GM06990 (cell line): Measurements from ENCODE around the gene JAKMIP1.

Source experiments
- DNase-seq: peaks from one replicate; pipeline ENCODE4 v3.0.0-alpha.2; 2011; ENCODE audit not compliant: insufficient read length; ENCODE audit errors: extremely low read depth
- H3K27me3 ChIP-seq: replicated peaks from 2 replicates; pipeline ENCODE4 v1.6.0; 2011; ENCODE audit warnings: low read length; ENCODE audit not compliant: control insufficient read depth, insufficient read depth
- H3K36me3 ChIP-seq: 2 replicates; pipeline ENCODE4 v1.5.1; 2011; ENCODE audit warnings: low read length; ENCODE audit not compliant: control insufficient read depth, insufficient read depth
- H3K4me3 ChIP-seq: replicated peaks from 2 replicates; pipeline ENCODE4 v1.5.1; 2011; ENCODE audit warnings: low read depth, mild to moderate bottlenecking, control low read depth, low read length
- TF ChIP-seq, protein P1 (sequence below): IDR thresholded peaks from 2 replicates; pipeline ENCODE4 v1.5.1; 2011; ENCODE audit warnings: low read length, control low read depth, mild to moderate bottlenecking, inconsistent platforms; ENCODE audit not compliant: insufficient read depth, poor library complexity, severe bottlenecking

Gene JAKMIP1

DNA sequence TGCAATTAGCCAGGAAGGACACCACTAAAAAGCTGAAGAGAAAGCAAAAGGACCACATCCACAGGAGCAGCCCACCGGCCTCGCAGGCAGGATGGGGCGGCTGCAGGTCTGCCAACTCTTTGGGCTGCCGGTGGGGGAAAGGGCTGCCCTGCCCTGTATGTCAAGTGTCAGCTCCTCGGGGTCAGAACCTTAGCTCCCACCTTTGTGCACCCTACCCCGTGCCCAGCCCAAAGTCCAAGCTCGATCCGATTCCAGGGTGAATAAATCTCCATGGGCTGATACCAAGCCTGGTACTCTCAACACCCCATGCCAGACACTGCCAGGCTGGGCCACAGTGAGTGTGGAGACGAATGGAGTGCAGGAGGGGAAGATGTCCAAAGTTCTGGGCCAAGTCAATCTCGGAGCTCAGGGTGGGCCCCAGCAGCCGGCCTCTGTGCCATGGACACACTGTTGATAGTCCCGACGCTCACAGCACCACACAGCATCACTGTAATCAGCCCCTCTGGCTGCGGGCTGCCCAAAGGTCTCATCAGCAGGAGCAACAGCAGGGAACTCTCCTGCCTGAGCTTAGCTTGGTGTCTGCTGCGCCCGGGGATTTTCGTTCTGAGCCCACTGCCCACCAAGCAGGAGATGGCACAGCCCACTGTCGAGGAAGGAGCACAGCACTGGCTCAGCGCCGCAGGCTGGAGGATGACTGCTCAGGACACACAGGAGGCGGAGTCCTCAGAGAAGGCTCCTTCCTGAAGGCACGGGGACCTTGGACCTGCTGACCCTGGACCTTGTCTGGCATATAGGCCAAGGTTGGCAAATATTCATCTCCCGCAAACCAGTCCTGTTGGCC lies 84.4 kb downstream of the JAKMIP1 start:
- TF ChIP-seq, protein P1, sequence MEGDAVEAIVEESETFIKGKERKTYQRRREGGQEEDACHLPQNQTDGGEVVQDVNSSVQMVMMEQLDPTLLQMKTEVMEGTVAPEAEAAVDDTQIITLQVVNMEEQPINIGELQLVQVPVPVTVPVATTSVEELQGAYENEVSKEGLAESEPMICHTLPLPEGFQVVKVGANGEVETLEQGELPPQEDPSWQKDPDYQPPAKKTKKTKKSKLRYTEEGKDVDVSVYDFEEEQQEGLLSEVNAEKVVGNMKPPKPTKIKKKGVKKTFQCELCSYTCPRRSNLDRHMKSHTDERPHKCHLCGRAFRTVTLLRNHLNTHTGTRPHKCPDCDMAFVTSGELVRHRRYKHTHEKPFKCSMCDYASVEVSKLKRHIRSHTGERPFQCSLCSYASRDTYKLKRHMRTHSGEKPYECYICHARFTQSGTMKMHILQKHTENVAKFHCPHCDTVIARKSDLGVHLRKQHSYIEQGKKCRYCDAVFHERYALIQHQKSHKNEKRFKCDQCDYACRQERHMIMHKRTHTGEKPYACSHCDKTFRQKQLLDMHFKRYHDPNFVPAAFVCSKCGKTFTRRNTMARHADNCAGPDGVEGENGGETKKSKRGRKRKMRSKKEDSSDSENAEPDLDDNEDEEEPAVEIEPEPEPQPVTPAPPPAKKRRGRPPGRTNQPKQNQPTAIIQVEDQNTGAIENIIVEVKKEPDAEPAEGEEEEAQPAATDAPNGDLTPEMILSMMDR, result no peak
- H3K4me3 ChIP-seq, result no peak overlapping the region
- H3K36me3 ChIP-seq, result no peaks in the 10 kb centered on the region
- no peaks in the 10 kb centered on the region for H3K27me3 ChIP-seq
- no peak for DNase-seq

DNA sequence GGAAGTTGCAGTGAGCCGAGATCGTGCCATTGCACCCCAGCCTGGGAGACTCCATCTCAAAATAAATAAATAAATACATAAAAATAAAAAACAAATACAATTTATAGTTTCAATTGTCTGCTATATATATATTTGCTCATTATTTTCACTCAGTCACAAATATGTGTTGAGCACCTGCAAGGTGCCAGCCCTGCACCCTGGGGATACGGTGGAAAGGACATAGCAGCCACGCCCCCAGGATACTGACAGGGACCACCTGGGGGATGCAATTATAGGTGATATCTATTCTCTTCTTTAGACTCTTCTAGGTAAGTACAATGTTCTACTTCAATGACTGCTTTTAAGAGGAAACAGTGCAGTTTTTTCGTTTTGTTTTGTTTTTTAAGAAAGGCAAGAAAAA lies 85.0 kb downstream of the JAKMIP1 start:
- H3K4me3 ChIP-seq, result no peak overlapping the region
- TF ChIP-seq, protein P1, result no peak
- H3K36me3 ChIP-seq, result no peaks in the 10 kb centered on the region
- H3K27me3 ChIP-seq, result no peaks in the 10 kb centered on the region
- no peak for DNase-seq

DNA sequence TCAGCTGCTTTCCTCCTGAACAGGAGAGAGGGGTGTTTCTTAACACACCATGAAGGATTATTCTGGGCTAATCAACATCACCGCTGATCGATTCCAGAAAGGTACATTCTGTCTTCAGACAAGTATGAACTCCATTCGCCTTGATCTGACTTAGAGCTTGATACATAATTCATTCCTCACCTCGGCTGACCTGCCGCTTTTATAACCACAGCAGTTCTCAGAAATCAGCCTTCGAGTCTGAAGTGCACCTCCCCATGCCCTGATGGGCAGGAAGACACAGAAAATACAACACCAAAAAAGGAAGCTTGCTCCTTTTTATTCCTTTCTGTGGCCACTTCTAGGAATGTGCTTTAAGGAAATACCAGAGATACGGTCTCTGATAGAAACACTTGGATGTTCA lies 85.7 kb downstream of the JAKMIP1 start:
- Histone ChIP-seq H3K27me3 (no peaks in the 10 kb centered on the region), H3K36me3 (no peaks in the 10 kb centered on the region), H3K4me3 (no peak overlapping the region)
- DNase-seq, result no peak
- TF ChIP-seq, protein P1, result no peak

DNA sequence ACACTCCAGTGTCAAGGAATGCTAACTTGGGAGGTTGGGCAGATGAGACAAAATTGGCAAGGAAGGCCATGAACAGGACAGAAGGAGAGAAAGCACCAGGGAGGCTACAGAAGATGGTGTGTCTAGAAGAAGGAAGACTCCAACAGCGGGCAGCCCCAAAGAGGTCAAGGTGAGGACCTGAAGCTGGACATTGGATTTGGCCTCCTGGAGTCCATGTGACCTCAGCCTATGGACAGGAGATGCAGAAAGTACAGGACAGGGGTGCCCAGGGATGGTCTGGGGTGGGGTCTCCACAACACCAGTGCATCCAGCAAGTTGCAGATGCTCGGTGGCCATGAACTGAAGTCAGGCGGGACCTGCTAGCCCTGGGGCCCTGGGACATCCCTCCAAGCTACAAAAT lies 86.2 kb downstream of the JAKMIP1 start:
- TF ChIP-seq, protein P1, result no peak
- DNase-seq, result no peak
- H3K4me3 ChIP-seq, result no peak overlapping the region
- no peaks in the 10 kb centered on the region for H3K27me3 ChIP-seq
- no peaks in the 10 kb centered on the region for H3K36me3 ChIP-seq

DNA sequence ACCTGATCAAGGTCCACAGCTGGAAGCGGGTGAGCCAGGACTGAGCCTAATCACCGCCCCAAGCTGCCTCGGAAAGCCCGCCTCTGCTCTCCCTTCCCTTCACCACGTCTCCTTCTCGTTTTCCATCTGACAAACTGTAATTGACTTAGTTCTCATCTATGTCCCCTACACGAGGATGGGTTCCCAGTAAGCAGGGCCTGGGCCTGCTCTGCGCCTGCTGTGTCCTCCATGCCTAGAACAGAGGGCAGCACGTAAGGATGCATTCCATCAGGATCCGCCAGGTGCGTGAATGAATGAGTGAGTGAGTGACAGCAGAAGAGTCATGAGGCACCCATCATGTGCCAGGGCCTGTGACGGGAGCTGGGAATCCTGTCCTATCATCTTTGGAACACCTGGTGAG lies 86.7 kb downstream of the JAKMIP1 start:
- Histone ChIP-seq H3K36me3 (no peaks in the 10 kb centered on the region), H3K4me3 (no peak overlapping the region), H3K27me3 (no peaks in the 10 kb centered on the region)
- TF ChIP-seq, protein P1, result no peak
- no peak for DNase-seq
